NB4 (cell line): ENCODE results near the gene NPHP4.

ENCODE experiments used
- MAX ChIP-seq: IDR thresholded peaks from 2 replicates; pipeline ENCODE4 v1.6.1; 2011; ENCODE audit warnings: low read depth, low read length
- POLR2A ChIP-seq: IDR thresholded peaks from 2 replicates; pipeline ENCODE4 v1.6.1; 2011; ENCODE audit warnings: mild to moderate bottlenecking; ENCODE audit not compliant: insufficient read length; ENCODE audit errors: extremely low read depth
- TF ChIP-seq, protein P1 (sequence below): IDR thresholded peaks from one replicate; pipeline ENCODE4 v1.5.1; 2012; ENCODE audit warnings: low read depth, low read length

DNA sequence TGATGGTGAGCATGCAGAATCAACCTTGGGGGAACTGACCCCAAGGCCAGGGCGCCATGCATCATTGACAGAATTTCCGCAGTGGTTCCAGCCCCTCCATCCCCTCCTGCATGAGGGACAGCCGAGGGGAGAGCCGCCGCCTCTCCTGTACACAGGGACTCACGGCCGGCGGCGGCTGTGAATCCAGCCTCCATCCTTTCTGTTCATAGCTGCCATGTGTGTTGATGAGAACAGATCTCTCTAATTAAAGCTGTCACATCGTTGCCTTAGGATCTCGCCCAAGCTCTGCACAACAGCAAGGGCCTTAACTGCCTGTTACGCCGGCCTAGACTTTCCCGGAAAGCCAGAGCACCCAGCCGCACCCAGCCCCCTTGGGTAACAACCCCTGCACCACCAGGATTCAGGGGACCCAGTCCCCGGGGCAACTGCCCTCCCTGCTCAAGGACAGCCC lies 151.6 kb downstream of the NPHP4 start:
- TF ChIP-seq, protein P1, sequence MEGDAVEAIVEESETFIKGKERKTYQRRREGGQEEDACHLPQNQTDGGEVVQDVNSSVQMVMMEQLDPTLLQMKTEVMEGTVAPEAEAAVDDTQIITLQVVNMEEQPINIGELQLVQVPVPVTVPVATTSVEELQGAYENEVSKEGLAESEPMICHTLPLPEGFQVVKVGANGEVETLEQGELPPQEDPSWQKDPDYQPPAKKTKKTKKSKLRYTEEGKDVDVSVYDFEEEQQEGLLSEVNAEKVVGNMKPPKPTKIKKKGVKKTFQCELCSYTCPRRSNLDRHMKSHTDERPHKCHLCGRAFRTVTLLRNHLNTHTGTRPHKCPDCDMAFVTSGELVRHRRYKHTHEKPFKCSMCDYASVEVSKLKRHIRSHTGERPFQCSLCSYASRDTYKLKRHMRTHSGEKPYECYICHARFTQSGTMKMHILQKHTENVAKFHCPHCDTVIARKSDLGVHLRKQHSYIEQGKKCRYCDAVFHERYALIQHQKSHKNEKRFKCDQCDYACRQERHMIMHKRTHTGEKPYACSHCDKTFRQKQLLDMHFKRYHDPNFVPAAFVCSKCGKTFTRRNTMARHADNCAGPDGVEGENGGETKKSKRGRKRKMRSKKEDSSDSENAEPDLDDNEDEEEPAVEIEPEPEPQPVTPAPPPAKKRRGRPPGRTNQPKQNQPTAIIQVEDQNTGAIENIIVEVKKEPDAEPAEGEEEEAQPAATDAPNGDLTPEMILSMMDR, result no peak
- TF ChIP-seq POLR2A, result no peak
- TF ChIP-seq MAX, result no peak
